Inferior parietal cortex (tissue), 1 donor: Measurements from ENCODE around the gene ANKRD10.

Source experiments
- DNase-seq: peaks from one replicate; pipeline ENCODE4 v3.0.0-alpha.2; 2016; ENCODE audit errors: extremely low spot score

The ANKRD10 gene

GRCh38 chr13:110831437-110832204 is 83.2 kb downstream of the ANKRD10 start:
- no peak for DNase-seq

GRCh38 chr13:110830800-110831371 is 84.0 kb downstream of the ANKRD10 start:
- DNase-seq: no peak

GRCh38 chr13:110830331-110830730 is 84.5 kb downstream of the ANKRD10 start:
- no peak for DNase-seq

GRCh38 chr13:110829486-110829885 is 85.4 kb downstream of the ANKRD10 start:
- no peak for DNase-seq

- no peak for DNase-seq
Observed at GRCh38 chr13:110828705-110829104, 86.2 kb downstream of the ANKRD10 start.
